Astrocyte of the cerebellum (primary cell): ENCODE measurements around the gene ACOT12.
"Not testable (repeated sequence)": the region's sequence is repeated elsewhere in the genome, so short reads cannot be mapped to it uniquely, and the experiment has no call there.

ENCODE experiments used
- DNase-seq: peaks from one replicate; pipeline ENCODE4 v3.0.0-alpha.2; 2011; ENCODE audit warnings: low read depth
- H3K4me3 ChIP-seq: 2 replicates; pipeline ENCODE4 v1.5.1; 2011; ENCODE audit warnings: mild to moderate bottlenecking, low read depth, low read length, moderate library complexity
- in situ Hi-C: cut with HindIII; loops from 2 replicates; pipeline ENCODE4 v1.10.0; 2017; ENCODE audit warnings: low sequenced_read_pairs
- TF ChIP-seq, protein P1 (sequence below): IDR thresholded peaks from 2 replicates; pipeline ENCODE4 v1.5.1; 2012; ENCODE audit warnings: low read length, low read depth, moderate library complexity, mild to moderate bottlenecking; ENCODE audit errors: missing control alignments

Gene ACOT12

DNA sequence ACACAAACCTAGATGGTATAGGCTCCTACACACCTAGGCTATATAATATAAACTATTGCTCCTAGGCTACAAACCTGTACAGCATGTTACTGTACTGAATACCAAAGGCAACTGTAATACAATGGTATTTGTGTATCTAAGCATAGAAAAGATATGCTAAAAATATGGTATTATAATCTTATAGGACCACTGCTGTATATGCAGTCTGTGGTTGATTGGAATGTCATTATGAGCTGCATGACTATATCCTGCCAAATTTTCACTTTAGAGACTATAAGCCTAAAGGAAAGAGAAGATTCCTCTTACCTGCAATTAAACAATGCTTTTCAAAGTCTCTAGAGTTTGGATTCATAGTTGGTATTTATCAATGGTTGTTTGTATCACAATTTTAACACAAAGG is 24.7 kb upstream of the ACOT12 start:
- H3K4me3 ChIP-seq: no peak overlapping the region
- in situ Hi-C loops: no loop called here
- DNase-seq: no peak
- TF ChIP-seq, protein P1, sequence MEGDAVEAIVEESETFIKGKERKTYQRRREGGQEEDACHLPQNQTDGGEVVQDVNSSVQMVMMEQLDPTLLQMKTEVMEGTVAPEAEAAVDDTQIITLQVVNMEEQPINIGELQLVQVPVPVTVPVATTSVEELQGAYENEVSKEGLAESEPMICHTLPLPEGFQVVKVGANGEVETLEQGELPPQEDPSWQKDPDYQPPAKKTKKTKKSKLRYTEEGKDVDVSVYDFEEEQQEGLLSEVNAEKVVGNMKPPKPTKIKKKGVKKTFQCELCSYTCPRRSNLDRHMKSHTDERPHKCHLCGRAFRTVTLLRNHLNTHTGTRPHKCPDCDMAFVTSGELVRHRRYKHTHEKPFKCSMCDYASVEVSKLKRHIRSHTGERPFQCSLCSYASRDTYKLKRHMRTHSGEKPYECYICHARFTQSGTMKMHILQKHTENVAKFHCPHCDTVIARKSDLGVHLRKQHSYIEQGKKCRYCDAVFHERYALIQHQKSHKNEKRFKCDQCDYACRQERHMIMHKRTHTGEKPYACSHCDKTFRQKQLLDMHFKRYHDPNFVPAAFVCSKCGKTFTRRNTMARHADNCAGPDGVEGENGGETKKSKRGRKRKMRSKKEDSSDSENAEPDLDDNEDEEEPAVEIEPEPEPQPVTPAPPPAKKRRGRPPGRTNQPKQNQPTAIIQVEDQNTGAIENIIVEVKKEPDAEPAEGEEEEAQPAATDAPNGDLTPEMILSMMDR: no peak

DNA sequence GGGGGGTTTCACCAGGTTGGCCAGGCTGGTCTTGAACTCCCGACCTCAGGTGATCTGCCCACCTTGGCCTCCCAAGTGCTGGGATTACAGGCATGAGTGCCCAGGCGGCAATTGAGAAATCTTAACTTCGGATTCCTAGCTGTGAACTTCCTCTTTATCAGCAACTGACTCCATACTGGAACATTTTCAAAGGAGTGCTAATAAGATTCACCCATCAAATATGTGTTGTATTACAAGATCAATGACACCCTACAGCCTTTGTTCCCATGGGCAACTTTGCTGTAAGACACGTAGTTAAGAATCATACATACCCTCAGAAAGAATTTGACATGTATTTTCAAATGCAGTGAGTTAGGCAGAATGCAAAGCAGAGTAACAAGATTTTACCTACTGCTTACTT is 23.1 kb upstream of the ACOT12 start:
- in situ Hi-C loops: no loop called here
- no peak for DNase-seq
- TF ChIP-seq, protein P1: no peak
- no peak overlapping the region for H3K4me3 ChIP-seq

DNA sequence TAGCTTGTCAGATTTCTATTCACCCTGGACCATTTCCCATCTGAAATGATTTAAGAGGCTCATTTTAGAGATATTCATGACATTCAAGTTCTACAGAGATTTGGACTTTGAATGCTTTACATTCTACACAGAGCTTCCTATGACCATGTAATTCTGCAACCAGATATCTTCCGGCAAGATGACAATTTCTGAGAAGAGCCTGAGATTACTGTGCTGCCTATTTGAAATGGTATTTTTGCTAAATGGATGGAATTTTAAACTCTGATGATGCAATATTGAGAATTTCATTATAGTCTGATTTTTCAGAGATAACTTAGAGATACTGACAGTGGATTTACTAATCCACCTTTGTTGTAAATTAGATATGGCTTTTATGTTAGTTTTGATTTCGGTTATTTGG is 16.0 kb upstream of the ACOT12 start:
- no peak for DNase-seq
- TF ChIP-seq, protein P1: no peak
- in situ Hi-C loops: no loop called here

DNA sequence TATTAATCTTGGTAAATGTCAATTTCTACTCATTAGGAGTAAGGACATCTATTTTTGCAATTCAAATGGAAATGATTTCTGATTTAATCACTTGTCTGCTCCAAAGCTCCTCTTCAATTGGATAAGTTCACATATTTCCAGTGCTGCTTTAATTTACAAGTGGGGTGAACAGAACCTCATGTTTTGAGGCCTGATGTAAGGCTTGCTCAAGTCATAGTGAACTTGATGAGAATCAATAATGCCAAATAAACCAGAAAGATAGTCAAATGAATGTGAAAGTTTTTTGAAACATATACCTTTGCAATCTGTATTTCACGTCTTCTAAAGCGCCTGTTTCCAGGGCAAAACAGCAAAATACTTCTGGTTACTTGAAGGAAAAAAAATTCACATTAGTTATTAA is 15.4 kb upstream of the ACOT12 start:
- TF ChIP-seq, protein P1: no peak
- no peak for DNase-seq
- H3K4me3 ChIP-seq: no peak overlapping the region
- in situ Hi-C loops: no loop called here

More for the DNA sequence above, 16.0 kb upstream of the ACOT12 start:
- no peak overlapping the region for H3K4me3 ChIP-seq

DNA sequence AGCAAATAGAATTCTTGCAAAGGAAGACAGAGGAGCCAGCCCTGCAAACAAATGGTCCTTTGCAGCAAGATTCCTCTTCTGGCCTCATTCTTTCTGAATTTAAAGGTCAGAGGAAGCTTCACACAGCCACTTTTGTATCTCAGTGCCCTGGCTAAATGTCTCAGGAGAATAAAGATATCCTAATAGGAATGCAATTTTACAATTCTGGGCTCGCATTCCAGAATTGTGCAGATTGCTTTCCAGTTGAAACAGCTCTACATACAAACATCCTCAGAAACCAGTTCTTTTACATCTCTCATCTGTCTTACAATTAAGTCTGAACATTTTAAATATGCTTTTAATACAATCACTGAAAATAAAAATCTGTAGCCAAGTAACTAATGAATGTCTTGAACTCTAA is 14.6 kb upstream of the ACOT12 start:
- H3K4me3 ChIP-seq: no peak overlapping the region
- TF ChIP-seq, protein P1: no peak
- in situ Hi-C loops: no loop called here
- no peak for DNase-seq

DNA sequence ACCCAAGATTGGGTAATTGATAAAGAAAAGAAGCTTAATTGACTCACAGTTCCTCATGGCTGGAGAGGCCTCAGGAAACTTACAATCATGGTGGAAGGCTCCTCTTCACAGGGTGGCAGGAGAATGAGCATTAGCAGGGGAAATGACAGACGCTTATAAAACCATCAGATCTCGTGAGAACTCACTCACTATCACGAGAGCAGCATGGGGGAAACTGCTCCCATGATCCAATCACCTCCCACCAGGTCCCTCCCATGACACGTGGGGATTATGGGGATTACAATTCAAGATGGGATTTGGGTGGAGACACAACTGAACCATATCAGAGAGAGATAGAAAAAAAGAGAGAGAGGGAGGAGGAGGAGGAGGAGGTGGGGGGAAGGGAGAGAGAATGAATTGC is 13.9 kb upstream of the ACOT12 start:
- in situ Hi-C loops, DNase-seq, H3K4me3 ChIP-seq: not testable (repeated sequence)

DNA sequence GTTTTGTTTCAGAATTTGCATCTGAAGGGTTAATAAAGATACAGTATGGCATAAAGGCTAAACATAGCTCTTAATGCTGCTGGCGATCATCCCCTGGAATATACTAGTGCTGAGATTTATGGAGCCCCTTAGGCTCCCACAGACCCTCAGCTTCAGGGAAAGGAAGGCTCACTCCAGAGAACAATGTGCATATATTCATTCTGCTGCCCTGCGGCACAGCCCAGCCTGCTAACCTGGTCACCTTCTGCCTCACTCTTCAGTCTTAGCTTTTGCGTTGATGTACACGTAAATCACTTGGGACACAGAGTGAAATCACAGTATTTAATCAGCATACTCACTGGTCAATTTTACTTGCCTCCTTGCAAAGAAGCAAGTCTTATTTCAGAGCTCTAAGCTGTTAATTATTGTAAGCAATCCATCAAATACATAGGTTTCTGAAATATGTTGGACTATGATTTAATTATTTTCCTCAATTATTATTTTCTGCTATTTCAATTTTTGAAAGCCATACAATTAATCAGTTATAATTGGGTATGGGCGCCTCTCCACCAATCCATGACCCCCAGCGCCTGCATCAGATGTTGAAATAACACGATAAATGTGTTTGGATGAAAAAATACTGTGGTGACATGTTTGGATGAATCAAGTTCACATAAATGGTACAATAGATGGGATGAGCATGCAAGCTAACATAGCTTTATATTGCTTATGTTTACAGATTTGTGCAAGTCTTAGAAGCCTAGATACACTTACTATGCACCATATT is 11.4 kb upstream of the ACOT12 start:
- H3K4me3 ChIP-seq: no peak overlapping the region
- in situ Hi-C loops: no loop called here
- TF ChIP-seq, protein P1: no peak
- DNase-seq: no peak
